Effector memory CD4-positive, alpha-beta T cell (primary cell): Measurements from ENCODE around the gene PTGES3L.

Experiments used
- DNase-seq, 3 donors: peaks; one replicate each; pipeline ENCODE4 v3.0.0-alpha.2; 2020
- H3K27ac ChIP-seq: 2 replicates; pipeline ENCODE4 v1.7.0; 2013; ENCODE audit warnings: mild to moderate bottlenecking, low read length, moderate library complexity; ENCODE audit not compliant: insufficient read depth, poor library complexity, severe bottlenecking
- H3K27me3 ChIP-seq: replicated peaks from 2 replicates; pipeline ENCODE4 v1.7.0; 2013; ENCODE audit warnings: mild to moderate bottlenecking, low read length; ENCODE audit not compliant: insufficient read depth, control insufficient read depth, poor library complexity, severe bottlenecking
- H3K36me3 ChIP-seq: 2 replicates; pipeline ENCODE4 v1.7.0; 2013; ENCODE audit warnings: mild to moderate bottlenecking, low read length, moderate library complexity; ENCODE audit not compliant: control insufficient read depth, insufficient read depth
- H3K4me1 ChIP-seq: 2 replicates; pipeline ENCODE4 v1.7.0; 2013; ENCODE audit warnings: low read length, mild to moderate bottlenecking; ENCODE audit not compliant: control insufficient read depth, insufficient read depth, poor library complexity, severe bottlenecking
- H3K4me3 ChIP-seq: 2 replicates; pipeline ENCODE4 v1.7.0; 2013; ENCODE audit warnings: low read length, low read depth, mild to moderate bottlenecking; ENCODE audit not compliant: insufficient read depth, poor library complexity, severe bottlenecking
- H3K9me3 ChIP-seq: 2 replicates; pipeline ENCODE4 v1.7.0; 2013; ENCODE audit warnings: mild to moderate bottlenecking, low read length, moderate library complexity; ENCODE audit not compliant: control insufficient read depth
- total RNA-seq, 3 donors: gene quantifications; one replicate each; lab custom pipeline; 2026; lab: John Stamatoyannopoulos, UW

PTGES3L gene
- total RNA-seq: 0 to 0.19 (median 0.09) reads per million in 3 donors

GRCh38 chr17:42979511-42980273 lies at the start of gene PTGES3L:
Gene PTGES3L, minus strand, starts transcription at chr17:42980080. Its CDS starts 27 bp downstream, at chr17:42980053.
- no peaks in the 10 kb centered on the region for H3K27me3 ChIP-seq
- H3K4me1 ChIP-seq: peaks cover 13% of the 10 kb centered on the region
- H3K9me3 ChIP-seq: no peaks in the 10 kb centered on the region
- peak within 1 kb of the TSS; percentile 78 for H3K27ac ChIP-seq
- DNase-seq: peak in 2 of 3 donors; percentile 2 to 7
- no peaks in the 10 kb centered on the region for H3K36me3 ChIP-seq
- peak within 1 kb of the TSS; percentile 89 for H3K4me3 ChIP-seq

DNA sequence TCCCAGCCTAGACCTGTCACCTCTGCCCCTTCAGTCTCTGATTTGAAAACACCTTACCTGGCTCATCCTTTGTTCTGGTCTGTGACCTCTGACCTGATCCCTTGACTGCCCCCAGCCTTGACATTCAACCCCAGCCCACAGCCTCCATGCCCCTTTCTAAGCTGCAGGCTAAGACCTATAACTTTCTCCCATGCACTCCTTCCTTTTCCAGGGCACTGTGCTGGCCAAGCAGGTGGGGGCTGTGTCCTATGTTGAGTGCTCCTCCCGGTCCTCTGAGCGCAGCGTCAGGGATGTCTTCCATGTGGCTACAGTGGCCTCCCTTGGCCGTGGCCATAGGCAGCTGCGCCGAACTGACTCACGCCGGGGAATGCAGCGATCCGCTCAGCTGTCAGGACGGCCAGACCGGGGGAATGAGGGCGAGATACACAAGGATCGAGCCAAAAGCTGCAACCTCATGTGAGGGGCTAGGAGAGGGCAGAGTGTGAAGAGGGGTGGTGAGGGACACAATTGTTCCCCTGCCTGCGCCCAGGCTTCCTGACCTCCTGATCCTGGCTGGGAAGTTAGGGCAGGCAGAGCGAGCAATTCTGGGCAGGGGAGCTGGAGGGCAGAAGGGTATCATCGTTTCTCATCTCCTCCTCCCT lies 48.5 kb upstream of the PTGES3L start:
- no peak overlapping the region for H3K4me3 ChIP-seq
- peaks cover 9% of the 10 kb centered on the region for H3K4me1 ChIP-seq
- H3K27ac ChIP-seq: no peak overlapping the region
- H3K36me3 ChIP-seq: no peaks in the 10 kb centered on the region
- DNase-seq: no peak
- H3K9me3 ChIP-seq: no peaks in the 10 kb centered on the region
- H3K27me3 ChIP-seq: no peaks in the 10 kb centered on the region

DNA sequence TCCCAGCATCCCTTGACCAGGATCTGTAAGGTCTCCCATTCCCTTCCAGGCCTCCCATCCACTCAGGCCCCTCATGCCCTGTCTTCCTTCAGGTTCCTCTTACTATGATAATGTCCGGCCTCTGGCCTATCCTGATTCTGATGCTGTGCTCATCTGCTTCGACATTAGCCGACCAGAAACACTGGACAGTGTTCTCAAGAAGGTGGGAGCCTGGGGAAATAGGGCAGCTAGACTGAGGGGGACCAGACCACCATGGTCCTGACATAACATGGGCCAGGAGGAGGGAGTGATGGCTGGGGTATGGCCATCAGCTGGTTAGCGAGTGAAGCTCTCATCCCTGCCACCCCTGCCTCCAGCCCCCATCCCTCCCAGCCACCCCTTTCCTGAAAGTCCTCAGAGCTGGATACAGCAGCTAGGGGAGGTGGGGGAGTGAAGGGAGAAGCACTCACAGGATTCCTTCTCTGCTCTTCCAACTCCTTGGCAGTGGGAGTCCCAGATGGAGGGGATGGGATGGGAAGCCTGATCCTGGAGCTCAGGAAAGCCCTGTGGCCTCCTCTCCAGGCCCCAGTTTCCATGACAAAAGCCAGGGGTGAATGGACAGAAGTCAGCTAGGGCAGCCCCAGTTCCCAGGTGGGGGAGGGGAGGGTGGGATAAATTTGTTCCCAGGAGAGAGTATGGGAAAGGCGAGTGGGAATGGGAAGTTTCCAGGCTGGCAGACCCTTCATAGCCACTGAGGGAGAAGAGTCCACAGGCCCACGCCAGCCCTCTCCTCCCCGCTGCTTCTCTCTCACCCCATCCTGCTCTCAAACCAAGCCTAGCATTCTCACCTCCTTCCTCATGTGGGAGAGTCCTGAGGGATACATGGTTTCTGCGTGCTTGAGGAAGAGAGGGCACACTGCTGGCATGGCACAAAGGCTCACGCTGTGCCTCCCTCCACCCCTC lies 47.5 kb upstream of the PTGES3L start:
- Histone ChIP-seq H3K27me3 (no peaks in the 10 kb centered on the region), H3K9me3 (no peaks in the 10 kb centered on the region), H3K4me1 (peaks cover 9% of the 10 kb centered on the region), H3K36me3 (no peaks in the 10 kb centered on the region), H3K4me3 (no peak overlapping the region), H3K27ac (no peak overlapping the region)
- no peak for DNase-seq

- H3K4me3 ChIP-seq: no peak overlapping the region
- no peak overlapping the region for H3K27ac ChIP-seq
- H3K4me1 ChIP-seq: peaks cover 9% of the 10 kb centered on the region
- DNase-seq: no peak
- H3K9me3 ChIP-seq: no peaks in the 10 kb centered on the region
- H3K27me3 ChIP-seq: no peaks in the 10 kb centered on the region
- H3K36me3 ChIP-seq: no peaks in the 10 kb centered on the region
Observed at GRCh38 chr17:43026595-43026994, 46.7 kb upstream of the PTGES3L start.

DNA sequence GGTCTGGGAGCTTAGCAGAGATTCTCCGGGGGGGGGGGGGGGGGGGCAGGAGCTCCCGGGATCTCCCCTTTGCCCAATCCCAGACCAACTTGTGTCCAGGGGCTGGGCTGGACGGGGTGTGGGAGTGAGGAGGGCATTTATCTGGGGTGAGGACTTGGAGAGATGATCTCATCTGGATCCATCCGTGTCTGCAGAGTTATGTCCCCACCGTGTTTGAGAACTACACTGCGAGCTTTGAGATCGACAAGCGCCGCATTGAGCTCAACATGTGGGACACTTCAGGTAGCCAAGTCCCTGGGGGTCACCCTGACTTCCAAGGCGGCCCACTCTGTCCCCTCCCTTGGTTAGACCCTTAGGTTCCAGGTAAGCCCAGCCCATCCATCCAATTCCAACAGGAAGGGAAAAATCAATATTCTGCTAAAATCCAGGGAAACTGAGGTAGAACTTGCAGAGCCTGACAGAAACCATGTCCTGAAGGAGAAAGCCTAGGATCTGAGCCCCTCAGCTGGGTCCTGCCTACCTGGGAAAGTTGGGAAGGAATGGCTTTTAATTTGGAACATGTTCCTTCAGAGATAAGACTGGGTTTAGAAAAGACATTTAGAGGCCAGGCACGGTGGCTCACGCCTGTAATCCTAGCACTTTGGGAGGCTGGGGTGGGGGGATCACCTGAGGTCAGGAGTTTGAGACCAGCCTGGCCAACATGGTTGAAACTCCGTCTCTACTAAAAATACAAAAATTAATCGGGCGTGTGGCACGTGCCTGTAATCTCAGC lies 46.1 kb upstream of the PTGES3L start:
- Histone ChIP-seq H3K27ac (no peak overlapping the region), H3K36me3 (no peaks in the 10 kb centered on the region), H3K4me3 (no peak overlapping the region), H3K4me1 (peaks cover 9% of the 10 kb centered on the region), H3K9me3 (no peaks in the 10 kb centered on the region), H3K27me3 (no peaks in the 10 kb centered on the region)
- no peak for DNase-seq

- no peak for DNase-seq
- H3K36me3 ChIP-seq: no peaks in the 10 kb centered on the region
Observed at GRCh38 chr17:43025290-43025657, 45.4 kb upstream of the PTGES3L start.

DNA sequence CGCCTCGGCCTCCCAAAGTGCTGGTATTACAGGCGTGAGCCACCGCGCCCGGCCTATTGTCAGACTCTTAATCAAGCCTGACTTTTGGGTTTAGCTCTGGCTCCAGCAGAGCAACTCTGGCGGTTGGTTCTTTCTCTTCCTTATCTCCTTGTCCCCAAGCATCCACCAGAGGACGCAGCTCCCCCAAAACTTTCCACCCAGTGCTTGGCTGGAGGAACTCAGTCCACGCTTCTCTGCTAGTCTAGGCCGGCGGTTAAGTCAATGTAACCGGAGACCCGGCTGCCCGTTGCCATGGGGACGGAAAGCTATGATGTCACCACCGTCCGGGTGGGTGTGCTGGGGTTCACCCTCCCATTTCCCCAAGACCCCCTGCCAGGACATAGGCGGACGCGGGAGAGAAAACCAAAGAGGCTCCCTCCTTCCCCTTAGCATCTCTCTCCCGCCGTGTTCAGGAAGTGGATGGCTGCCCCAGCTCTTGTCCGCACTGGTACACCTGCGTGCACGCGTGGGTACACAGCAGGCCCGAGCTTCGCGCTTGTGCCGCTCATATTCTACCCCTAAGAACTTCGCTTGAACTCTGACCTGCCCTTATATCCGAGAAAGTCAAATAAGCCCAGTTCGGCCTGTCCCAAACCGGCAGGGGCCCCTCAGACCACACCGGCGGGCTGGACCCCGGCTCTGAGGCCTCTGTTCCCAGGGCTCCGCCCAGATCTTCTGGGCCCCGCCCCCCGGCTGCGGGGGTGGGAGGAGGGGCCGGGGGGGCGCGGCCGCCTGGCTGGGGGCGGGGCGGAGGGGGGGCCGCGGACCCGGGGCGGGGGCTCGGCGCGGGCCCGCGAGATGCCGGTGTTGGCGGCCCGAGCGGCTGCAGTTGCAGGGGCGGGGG lies 44.8 kb upstream of the PTGES3L start, which contains the start of gene RND2:
Gene RND2 (plus strand): TSS at position 825 of the 883 bp plus-strand sequence. CDS start 117 bp downstream, outside the sequence.
- Histone ChIP-seq H3K27me3 (no peaks in the 10 kb centered on the region), H3K4me1 (peaks cover 9% of the 10 kb centered on the region), H3K27ac (peak within 1 kb of the TSS; percentile 76), H3K9me3 (no peaks in the 10 kb centered on the region), H3K4me3 (peak within 1 kb of the TSS; percentile 66), H3K36me3 (no peaks in the 10 kb centered on the region)
- peak; percentile 71 for DNase-seq

More at GRCh38 chr17:43025290-43025657, 45.4 kb upstream of the PTGES3L start:
- no peak overlapping the region for H3K27ac ChIP-seq
- H3K4me3 ChIP-seq: peak overlapping the region; percentile 38
- H3K9me3 ChIP-seq: no peaks in the 10 kb centered on the region
- no peaks in the 10 kb centered on the region for H3K27me3 ChIP-seq
- H3K4me1 ChIP-seq: peaks cover 9% of the 10 kb centered on the region

DNA sequence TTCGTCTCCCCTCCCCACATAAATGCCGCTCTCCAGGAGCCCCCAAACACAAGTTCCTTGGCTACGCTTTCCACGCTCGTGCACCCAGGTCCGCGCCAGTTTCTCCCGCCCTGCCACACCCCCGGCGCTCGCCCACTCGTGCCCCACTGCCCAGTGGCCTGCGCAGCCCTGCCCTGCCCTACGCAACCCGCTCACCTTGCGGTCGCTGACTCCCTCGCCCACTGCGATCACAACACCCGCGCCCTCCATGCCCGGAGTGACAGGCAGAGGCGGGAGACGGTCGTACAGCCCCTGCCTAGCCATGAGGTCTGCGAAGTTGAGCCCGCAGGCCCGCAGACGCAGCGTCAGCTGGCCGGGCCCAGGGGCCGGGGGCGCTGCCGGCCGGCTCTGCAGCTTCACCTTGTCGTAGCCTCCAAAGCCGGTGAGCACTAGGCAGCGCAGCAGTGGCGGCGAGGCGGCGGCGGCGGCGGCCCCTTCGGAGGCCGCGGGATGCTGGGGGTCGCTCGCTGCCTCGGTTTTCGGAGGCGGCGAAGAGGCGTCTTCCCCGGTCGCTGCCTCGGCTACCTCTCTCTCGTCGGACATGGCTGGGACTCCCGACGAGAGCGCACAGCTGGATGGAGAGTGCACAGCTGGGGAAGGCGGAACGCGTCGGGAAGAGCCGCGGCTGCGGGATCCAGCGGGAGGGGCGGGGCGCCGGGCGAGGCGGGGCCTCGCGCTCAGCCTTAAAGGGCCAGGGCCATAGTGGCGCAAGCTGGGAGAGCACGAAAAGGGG lies 42.0 kb upstream of the PTGES3L start, which contains the start of gene VAT1:
Gene VAT1 (minus strand): TSS at position 645 of the 772 bp plus-strand sequence. CDS start 63 bp downstream, at position 582.
- Histone ChIP-seq H3K36me3 (no peaks in the 10 kb centered on the region), H3K27me3 (no peaks in the 10 kb centered on the region), H3K9me3 (no peaks in the 10 kb centered on the region), H3K4me1 (peaks cover 17% of the 10 kb centered on the region), H3K27ac (peak within 1 kb of the TSS; percentile 61), H3K4me3 (peak within 1 kb of the TSS; percentile 96)
- DNase-seq: peak; percentile 35 to 57 (median 46)
